Endodermal cell (in vitro differentiated cells): Measurements from ENCODE around the gene MIX23. TPM values are rescaled to one million over a fixed set of nuclear protein-coding genes. Genes with fewer than 3 reads are reported as not detected.

Experiments used
- DNase-seq: peaks from one replicate; pipeline ENCODE4 v3.0.0-alpha.2; 2017
- H3K27ac ChIP-seq: 2 replicates; pipeline ENCODE4 v1.5.1; 2013; ENCODE audit warnings: mild to moderate bottlenecking, low read depth, low read length, moderate library complexity
- H3K27me3 ChIP-seq: 2 replicates; pipeline ENCODE4 v1.6.1; 2013; ENCODE audit warnings: mild to moderate bottlenecking, low read length, moderate library complexity; ENCODE audit not compliant: insufficient read depth, control insufficient read depth, poor library complexity, severe bottlenecking
- H3K36me3 ChIP-seq: 2 replicates; pipeline ENCODE4 v1.7.0; 2013; ENCODE audit warnings: mild to moderate bottlenecking, low read length, moderate library complexity; ENCODE audit not compliant: control insufficient read depth, insufficient read depth
- H3K4me1 ChIP-seq: one replicate; pipeline ENCODE4 v1.7.0; 2013; ENCODE audit warnings: low read length; ENCODE audit not compliant: control insufficient read depth, insufficient read depth
- H3K4me3 ChIP-seq: 2 replicates; pipeline ENCODE4 v1.5.1; 2013; ENCODE audit warnings: mild to moderate bottlenecking, low read length, moderate library complexity
- H3K9ac ChIP-seq: 2 replicates; pipeline ENCODE4 v1.6.1; 2013; ENCODE audit warnings: mild to moderate bottlenecking, low read length, moderate library complexity; ENCODE audit not compliant: poor library complexity, severe bottlenecking; ENCODE audit errors: extremely low read depth
- H3K9me3 ChIP-seq: 2 replicates; pipeline ENCODE4 v1.6.1; 2013; ENCODE audit warnings: mild to moderate bottlenecking, low read length, moderate library complexity; ENCODE audit not compliant: control insufficient read depth
- H3K27ac Mint-ChIP-seq: 2 replicates; pipeline ENCODE4 v1.8.0; 2020; ENCODE audit warnings: mixed read lengths
- H3K27me3 Mint-ChIP-seq: 2 replicates; pipeline ENCODE4 v1.8.0; 2021; ENCODE audit warnings: mild to moderate bottlenecking, mixed read lengths; ENCODE audit not compliant: insufficient read depth
- H3K36me3 Mint-ChIP-seq: 2 replicates; pipeline ENCODE4 v1.8.0; 2020; ENCODE audit warnings: low read depth, mixed read lengths
- H3K4me1 Mint-ChIP-seq: 2 replicates; pipeline ENCODE4 v1.8.0; 2020; ENCODE audit warnings: mixed read lengths
- H3K4me3 Mint-ChIP-seq: 2 replicates; pipeline ENCODE4 v1.8.0; 2020; ENCODE audit warnings: mild to moderate bottlenecking, moderate library complexity, mixed read lengths
- H3K9me3 Mint-ChIP-seq: 2 replicates; pipeline ENCODE4 v1.8.0; 2020; ENCODE audit warnings: mild to moderate bottlenecking, mixed read lengths
- CTCF ChIP-seq: fragments of 200-600 bp; sonication (generic); conservative IDR thresholded peaks from 2 replicates; pipeline ENCODE4 v1.5.0; 2021; ENCODE audit warnings: antibody characterized with exemption, mild to moderate bottlenecking
- WGBS, 2 experiments: methylation state at CpG; one replicate each; pipeline versions ENCODE4 v1.1.5 to v1.1.7; 2013; ENCODE audit warnings: missing lambda C conversion rate in 2 of 2, mixed read lengths in 1 of 2; ENCODE audit not compliant: insufficient coverage in 1 of 2, insufficient read length in 1 of 2; 5-methylcytosine and 5-hydroxymethylcytosine counted together
- total RNA-seq, 2 donors: library from RNA; stranded (reverse); fragmentation: NEBNext Ultra II Directional in 1 of 2; extraction: Animal tissue kit (Norgen Biotek cat#: 25700) in 1 of 2; gene quantifications; 2 replicates in 1 of 2; 3 replicates in 1 of 2; pipeline ENCODE4 v1.2.1, GENCODE V29; 2021

Gene MIX23
- total RNA-seq, 2 donors from 2014 or later, result 54.1 to 62.6 TPM

DNA sequence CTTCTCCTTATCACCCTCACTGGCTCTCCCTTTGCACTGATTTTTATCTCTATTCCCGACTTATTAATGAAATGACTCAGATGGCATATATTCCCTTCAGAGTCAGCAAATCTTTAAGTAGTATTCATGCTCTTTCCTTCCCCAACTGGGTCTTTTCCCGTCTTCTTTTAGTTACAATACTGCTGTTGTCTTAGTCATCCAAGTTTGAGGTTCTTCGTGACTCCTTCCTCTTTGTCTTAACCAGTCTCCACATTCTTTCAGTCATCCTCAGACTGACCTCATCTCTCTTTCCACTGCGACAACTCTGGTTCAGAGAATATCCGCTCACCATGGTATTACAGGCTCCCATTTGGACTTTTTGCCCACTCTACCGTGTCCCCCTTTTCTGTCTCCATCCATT is 20.5 kb upstream of the MIX23 start:
- Histone ChIP-seq H3K27ac (no peak overlapping the region), H3K4me1 (no peaks in the 10 kb centered on the region), H3K9ac (no peak overlapping the region), H3K36me3 (peaks cover 28% of the 10 kb centered on the region), H3K9me3 (no peaks in the 10 kb centered on the region), H3K4me3 (no peak overlapping the region), H3K27me3 (no peaks in the 10 kb centered on the region)
- Mint-ChIP-seq H3K36me3 (peaks cover 4% of the 10 kb centered on the region), H3K4me1 (no peaks in the 10 kb centered on the region), H3K4me3 (no peak overlapping the region), H3K27ac (no peak overlapping the region), H3K9me3 (no peaks in the 10 kb centered on the region), H3K27me3 (no peaks in the 10 kb centered on the region)
- WGBS, 2 experiments, result 91 to 95% methylated on average over 6 of the region's 6 CpGs
- TF ChIP-seq CTCF, result no peak
- DNase-seq, result no peak

GRCh38 chr3:122398920-122399319 is 15.9 kb upstream of the MIX23 start:
- H3K36me3 Mint-ChIP-seq, result no peaks in the 10 kb centered on the region
- no peak for DNase-seq
- H3K9me3 Mint-ChIP-seq, result no peaks in the 10 kb centered on the region
- no peak overlapping the region for H3K27ac ChIP-seq
- no peaks in the 10 kb centered on the region for H3K9me3 ChIP-seq
- no peaks in the 10 kb centered on the region for H3K27me3 ChIP-seq
- H3K4me3 ChIP-seq, result no peak overlapping the region
- H3K27ac Mint-ChIP-seq, result no peak overlapping the region
- H3K4me1 ChIP-seq, result no peaks in the 10 kb centered on the region
- no peak overlapping the region for H3K4me3 Mint-ChIP-seq
- no peak overlapping the region for H3K9ac ChIP-seq
- TF ChIP-seq CTCF, result no peak
- no peaks in the 10 kb centered on the region for H3K4me1 Mint-ChIP-seq
- WGBS, 2 experiments, result 98% methylated on average over 2 of the region's 2 CpGs; no CpG with 5 or more reads in 1 of the 2 experiments
- H3K27me3 Mint-ChIP-seq, result no peaks in the 10 kb centered on the region
- H3K36me3 ChIP-seq, result no peaks in the 10 kb centered on the region

GRCh38 chr3:122397201-122397600 is 14.2 kb upstream of the MIX23 start:
- no peak overlapping the region for H3K27ac Mint-ChIP-seq
- 96% methylated on average over 1 of the region's 1 CpG; no CpG with 5 or more reads in 1 of the 2 experiments for WGBS, 2 experiments
- peaks cover 3% of the 10 kb centered on the region for H3K4me1 ChIP-seq
- H3K36me3 ChIP-seq, result no peaks in the 10 kb centered on the region
- no peaks in the 10 kb centered on the region for H3K36me3 Mint-ChIP-seq
- no peak overlapping the region for H3K9ac ChIP-seq
- no peak overlapping the region for H3K27ac ChIP-seq
- no peak for DNase-seq
- no peak for TF ChIP-seq CTCF
- H3K27me3 ChIP-seq, result no peaks in the 10 kb centered on the region
- H3K4me3 Mint-ChIP-seq, result no peak overlapping the region
- H3K9me3 ChIP-seq, result no peaks in the 10 kb centered on the region
- H3K9me3 Mint-ChIP-seq, result no peaks in the 10 kb centered on the region
- H3K27me3 Mint-ChIP-seq, result no peaks in the 10 kb centered on the region
- no peak overlapping the region for H3K4me3 ChIP-seq
- H3K4me1 Mint-ChIP-seq, result no peaks in the 10 kb centered on the region
